GM18873 (cell line): ENCODE data around the gene PDE9A.
"Not testable (repeated sequence)": the region's sequence is repeated elsewhere in the genome, so short reads cannot be mapped to it uniquely, and the experiment has no call there.

Source experiments
- ATAC-seq: cut with Tn5 transposase; IDR thresholded peaks from one replicate; pipeline ENCODE4 v1.9.1; 2021; ENCODE audit warnings: mild to moderate bottlenecking, moderate library complexity, moderate number of reproducible peaks; ENCODE audit not compliant: unreplicated experiment, low FRiP score

Gene PDE9A

GRCh38 chr21:42624095-42624790 lies 29.2 kb upstream of the PDE9A start:
- no peak for ATAC-seq

DNA sequence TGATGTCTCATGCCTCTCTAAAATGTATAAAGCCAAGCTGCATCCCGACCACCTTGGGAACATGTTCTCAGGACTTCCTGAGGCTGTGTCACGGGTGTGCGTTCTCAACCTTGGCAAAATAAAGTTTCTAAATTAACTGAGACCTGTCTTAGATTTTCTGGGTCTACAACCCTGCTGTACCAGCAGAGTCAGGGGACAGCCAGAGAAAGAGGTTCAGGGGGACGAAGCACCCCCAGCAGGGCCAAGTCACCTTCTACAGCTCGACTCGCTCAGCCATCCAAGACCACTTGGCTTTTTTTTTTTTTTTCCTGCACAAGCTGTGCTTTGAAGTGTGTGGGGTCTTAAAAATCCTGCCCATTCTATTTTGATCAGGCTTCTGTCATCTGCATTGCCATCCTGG lies 28.5 kb upstream of the PDE9A start:
- no peak for ATAC-seq

DNA sequence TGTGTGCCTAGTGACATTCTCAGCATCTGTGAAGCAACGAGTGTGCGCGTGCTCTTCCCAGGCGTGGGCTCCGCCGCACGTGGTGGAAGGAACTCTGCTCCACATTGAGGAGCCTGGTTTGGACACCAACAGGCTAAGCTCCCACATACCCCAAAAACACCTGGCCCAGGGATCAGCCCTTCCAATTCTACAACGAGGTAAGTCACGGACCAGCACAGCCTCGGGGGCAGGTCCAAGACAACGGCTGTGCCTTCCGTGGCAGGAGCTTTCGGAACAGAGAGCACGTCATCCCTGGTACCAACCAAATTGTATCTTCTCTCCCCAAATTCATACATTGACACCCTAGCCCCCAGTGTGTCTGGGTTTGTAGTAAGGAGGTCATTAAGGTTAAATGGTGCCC lies 27.2 kb upstream of the PDE9A start:
- ATAC-seq: no peak

GRCh38 chr21:42627527-42628289 lies 25.7 kb upstream of the PDE9A start:
- no peak for ATAC-seq

GRCh38 chr21:42628466-42629061 lies 24.9 kb upstream of the PDE9A start:
- ATAC-seq: not testable (repeated sequence)

DNA sequence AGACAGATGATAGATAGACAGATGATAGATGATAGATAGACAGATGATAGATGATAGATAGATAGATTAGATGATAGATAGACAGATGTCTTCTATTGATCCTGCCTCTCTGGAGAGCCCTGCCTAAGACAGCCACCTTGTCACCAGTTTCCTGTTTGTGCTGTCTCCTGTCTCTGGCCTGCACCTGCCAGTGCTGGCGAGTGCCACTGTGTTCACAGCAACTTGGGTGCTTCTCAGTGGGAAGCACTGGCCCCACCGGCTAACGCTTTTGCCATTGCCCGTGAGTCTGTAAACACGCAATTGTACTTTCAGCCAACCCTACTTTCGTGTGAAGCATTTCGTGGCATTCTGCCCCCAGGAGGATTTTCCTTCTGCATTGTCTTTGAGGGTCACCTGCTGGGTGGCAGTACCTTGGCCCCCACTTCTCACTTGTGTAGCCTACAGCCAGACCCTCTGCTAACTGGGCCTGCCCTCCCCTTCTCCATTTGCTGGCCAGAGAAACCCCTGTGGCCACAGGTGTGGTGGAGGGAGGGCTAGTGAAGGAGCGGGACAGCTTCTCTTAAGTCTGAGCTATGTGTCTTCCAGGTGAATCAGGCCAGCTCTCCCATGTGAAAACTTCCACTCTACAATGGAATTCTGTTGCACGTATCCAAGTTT lies 23.4 kb upstream of the PDE9A start:
- ATAC-seq: no peak

DNA sequence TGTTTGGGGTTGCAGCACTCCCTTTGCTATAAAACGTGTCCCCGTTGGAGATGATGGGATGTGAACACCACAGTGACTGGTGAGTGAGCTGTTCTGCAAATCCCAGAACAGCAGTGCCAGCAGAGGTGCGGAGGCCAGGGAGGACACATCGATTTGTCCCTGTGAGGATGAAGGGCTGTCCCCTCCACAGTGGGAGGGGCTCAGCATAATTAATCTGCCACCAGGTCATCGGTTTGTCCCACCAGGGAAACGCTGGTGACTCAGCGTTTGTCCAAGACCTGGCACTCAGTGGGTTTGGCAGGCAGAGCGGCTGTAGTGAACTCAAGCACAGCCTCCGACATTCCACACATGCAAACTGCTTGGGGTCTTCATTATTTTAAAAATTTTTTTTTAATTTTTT lies 22.8 kb upstream of the PDE9A start:
- no peak for ATAC-seq

DNA sequence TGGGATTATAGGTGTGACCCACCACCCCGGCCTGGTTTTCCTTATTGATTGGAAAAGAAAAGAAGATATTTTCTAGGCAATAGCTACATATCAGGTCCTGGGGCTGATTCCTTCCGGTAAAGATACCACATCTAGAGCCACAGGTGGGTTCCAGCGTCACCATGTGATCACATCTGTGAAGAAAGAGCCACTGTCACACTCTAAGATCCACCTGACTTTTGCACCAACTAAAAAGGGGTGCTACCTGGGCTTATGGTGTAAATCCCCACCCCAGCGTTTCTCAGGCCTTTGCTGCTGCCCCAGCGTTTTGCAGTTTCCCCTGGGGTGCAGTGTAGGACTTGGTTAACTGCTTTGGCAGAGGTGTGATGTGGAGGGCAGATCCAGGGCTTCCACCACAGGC lies 22.3 kb upstream of the PDE9A start:
- no peak for ATAC-seq

DNA sequence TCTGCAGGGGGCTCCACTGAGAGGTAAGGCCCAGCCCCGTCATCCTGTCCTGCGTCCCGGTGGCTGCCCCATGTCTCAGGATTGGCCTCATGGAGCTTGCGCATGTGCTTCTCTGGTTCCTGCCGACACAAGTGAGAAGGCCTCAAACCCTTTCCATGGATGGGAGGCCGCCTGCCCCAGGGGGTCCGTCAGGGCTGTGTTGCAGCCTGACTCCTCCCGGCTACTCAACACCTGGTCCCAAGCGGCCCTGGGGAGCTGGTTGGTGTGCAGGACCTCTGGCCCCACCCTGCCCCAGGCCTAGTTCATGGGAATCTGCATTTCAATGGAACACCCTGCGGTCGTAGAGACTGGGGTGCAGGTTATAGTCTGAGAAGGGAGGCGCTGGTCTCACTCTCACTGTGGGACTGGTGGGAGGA lies 21.1 kb upstream of the PDE9A start:
- ATAC-seq: no peak

DNA sequence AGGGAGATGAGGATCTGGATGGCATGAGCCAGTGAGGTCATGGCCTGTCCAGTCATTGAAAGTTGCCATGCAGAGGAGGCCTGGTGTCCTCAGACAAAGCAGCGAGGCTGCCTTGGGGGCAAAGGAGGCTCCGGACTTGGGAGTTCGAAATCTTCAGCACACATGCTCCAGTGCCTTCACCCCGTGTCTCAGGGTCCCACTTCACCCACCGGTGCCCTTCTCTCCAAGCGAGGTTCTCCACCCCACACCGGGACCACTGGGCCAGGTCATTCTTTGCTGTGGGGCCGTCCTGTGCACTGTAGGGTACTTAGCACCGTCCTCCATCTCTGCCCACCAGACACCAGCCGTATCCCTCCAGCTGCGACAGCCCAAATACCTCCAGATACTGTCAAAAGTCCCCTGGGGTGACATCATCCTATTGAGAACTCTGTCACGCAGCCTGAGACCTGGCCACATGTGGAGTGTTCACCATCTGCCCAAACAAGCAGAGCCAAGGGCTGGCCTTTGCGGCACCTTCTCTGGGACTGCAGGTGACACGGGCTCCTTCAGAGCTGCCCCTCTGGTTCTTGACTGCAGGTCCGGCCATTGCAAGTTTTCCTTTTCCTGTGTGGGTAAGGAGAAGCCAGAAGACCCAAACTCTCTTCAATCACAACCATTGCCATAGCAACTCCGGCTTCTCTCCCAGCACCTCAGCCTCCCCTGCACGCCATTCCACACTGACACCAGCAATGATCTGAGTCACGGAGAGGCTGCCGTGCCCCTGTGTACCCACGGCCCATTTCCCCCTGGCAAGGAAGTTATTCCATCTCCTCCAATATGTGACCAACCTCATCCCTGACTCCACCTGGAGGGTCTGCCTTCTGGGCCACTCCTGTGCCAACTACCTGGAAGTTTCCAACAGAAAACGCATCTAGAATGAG lies 20.4 kb upstream of the PDE9A start:
- no peak for ATAC-seq

- ATAC-seq: no peak
These were observed 19.6 kb upstream of the PDE9A start for GRCh38 chr21:42633858-42634257.

DNA sequence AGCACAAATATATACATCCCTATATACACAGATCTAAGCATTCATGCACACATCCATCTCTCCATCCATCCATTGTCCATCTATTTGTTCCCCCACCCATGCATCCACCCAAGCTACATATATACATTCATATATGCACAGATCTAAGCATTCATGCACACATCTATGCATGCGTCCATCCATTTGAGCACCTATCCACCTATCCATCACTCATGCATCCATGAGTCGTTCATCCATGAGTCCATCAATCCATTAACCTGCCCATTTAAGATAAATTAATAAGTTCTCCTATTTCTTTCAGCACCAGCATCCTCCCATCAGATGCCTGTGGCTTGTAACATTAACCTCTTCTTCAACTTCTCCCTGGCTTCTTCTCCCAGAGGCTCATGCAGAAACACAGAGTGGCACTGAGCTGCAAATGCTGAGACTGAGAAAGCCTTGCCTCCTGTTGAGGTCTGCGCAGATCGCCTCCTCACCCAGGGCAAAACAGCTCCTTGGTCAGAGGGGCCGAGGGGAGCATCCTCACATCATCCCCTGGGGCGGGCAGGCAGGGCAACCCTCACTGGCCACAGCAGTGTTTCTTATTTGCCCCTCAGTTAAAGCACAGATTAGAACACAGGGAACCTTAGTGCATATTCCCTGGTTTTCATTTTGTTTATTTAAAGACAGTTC lies 17.4 kb upstream of the PDE9A start:
- no peak for ATAC-seq

- no peak for ATAC-seq
These were observed 16.7 kb upstream of the PDE9A start for GRCh38 chr21:42636520-42637266.

DNA sequence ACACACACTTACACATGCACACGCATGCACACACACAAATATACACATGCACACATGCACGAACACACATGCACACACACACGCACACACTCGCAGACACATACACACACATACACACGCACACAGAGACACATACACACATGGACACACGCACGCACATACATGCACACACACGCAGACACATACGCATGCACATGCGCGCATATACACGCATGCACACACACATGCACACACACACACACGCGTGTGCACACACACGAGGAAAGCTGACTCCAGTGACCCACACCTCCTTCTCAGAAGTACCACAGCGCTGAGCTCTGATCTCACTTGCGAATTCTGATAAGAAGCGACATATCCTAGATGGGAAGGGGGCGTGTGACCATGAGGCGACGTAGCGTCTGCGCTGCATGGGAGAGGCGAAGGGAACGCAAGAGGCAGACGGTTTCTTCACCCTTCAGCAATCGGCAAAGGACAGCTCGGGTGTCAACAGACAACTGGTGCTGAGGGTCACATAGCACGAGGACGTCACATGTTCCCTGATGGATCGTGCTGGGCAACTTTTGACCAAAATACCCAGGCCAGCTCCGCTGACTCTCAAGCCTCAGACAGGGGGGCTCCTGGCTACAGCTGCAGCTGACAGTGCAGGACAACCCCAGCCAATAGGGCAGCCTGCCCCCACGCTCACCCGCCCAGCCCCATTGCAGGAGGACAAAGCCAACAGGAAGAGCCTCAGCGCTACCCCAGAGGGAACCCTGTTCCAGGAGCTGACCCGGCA lies 16.0 kb upstream of the PDE9A start:
- no peak for ATAC-seq

- no peak for ATAC-seq
These were observed 15.1 kb upstream of the PDE9A start for GRCh38 chr21:42638266-42638863.

DNA sequence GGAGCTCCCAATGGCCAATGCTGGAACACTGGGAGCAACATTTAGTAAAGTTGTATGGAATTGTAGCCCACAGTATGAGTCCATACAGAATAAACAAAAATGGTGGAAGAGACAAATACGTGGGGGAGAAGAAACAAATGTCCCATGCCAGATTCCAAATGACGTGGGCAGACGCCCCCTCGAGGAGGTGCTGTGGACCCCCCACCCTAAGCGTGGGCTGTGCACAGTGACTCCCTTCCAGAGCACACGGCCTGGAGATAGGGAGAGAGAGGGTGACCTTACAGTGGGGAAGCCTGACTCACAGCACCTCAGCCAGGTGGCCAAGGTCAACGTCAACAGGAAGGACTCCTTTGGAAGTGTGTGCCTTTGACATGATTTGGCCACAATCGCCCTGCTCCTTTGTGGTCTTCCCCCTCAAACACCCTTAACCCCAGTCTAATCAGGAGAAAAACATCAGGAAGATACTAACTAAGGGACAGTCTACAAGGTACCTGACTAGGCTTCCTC lies 13.7 kb upstream of the PDE9A start:
- no peak for ATAC-seq

DNA sequence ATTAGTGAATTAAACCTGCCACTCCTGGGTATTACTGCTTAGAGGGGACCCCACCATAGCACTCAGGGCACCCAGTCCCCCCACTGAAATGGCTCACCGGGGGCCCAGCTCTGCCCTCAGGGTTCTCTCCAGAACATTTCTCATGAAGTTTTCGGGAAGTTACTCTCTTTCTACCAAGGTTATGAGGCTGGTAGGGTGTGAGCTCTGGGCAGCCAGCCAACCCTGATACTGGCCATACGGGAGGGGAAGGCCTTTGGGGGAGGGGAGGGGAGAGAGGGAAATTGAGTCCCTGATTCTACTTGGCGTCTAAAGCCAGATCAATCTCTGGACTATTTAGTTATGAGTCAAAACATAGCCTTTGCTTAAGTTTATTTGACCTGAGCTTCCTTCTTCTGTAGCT lies 12.9 kb upstream of the PDE9A start:
- no peak for ATAC-seq
